Ramos (cell line): Measurements from ENCODE around the gene SRMS.
"Not testable (repeated sequence)": the region's sequence is repeated elsewhere in the genome, so short reads cannot be mapped to it uniquely, and the experiment has no call there.

ENCODE experiments used
- in situ Hi-C: fragments of 300-500 bp; cut with MboI; formaldehyde crosslinking; loops from one replicate; pipeline ENCODE4 v1.14.3; 2022; ENCODE audit warnings: low sequenced_read_pairs; ENCODE audit not compliant: unreplicated experiment

The SRMS gene

DNA sequence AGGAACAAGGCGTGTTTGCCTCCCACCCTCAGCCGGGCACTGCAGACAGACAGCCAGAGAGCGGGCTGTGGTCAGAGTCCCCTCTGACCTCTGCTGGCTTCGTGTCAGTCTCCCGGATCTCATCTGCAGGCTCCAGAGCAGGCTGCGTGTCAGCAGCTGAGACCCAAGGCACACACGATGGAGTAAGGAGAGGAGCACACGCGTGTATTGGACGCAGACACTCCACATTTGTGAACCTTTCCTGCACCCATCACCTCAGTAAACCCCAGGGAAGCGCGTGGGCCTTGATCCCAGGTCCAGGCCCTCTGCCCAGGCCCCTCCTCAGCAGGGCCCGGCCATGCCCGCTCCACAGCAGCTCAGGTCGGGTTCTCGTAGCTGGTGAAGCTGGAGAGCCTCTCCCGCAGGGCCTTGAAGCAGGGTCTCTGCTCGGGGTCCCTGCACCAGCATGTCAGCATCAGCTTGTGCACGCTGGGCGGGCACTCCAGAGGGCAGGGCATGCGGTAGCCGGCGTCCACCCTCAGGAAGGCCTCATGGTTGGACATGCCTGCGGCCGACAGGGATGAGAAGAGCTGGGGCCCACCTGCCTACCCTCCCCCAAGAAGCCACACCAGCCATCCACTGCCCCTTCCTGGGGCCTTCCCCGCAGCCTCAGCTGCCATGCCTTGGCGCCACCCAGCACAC is 18.2 kb downstream of the SRMS start:
- in situ Hi-C loops, result no loop called here

DNA sequence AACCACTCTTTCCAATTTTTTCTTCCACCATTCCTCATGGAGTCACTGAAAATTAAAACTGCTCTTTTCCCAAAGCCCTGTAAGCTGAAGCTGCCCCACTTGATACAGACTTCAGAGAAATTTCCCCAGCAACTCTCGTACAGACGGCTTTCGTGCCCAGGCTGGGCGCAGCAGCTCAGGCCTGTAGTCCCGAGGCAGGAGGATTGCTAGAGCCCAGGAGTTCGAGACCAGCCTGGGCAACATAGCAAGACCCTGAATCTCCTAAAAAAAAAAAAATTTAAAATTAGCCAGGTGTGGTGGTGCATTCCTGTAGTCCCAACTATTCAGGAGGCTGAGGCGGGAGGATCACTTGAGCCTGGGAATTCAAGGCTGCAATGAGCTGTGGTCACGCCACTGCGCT is 20.4 kb downstream of the SRMS start:
- in situ Hi-C loops, result no loop called here

DNA sequence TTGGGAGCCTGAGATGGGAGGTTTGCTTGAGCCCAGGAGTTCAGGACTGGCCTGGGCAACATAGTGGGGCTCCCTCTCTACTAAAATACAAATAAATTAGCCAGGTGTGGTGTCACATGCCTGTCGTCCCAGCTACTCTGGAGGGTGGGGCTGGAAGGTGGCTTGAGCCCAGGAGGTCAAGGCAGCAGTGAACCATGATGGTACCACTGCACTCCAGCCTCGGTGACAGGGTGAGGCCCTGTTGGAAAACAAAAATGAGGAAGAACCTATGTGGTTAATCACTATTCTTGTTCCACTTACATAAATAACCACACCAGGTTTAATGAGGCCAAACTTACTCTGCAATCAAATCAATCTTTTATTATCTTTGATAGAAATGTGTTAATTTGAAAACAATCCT is 21.6 kb downstream of the SRMS start:
- in situ Hi-C loops, result no loop called here

DNA sequence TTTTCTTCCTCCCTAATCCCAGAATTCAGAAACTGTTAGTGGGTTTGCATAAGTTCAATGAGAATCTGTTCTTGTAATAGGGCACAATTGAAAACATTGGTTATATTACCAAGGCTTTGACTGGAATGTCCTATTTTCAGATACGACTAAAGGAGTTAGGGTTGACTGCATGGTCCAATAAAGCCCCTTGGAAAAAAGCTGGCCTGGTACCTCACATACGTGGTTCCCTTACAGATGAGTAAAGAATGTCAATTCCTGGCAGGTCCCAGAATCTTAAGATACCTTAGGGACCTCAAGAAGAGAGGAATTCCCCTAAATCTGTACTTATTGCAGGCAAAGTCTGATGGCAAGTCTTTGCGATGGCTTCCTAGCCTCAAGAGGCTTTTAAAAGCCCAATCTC is 22.4 kb downstream of the SRMS start:
- in situ Hi-C loops, result no loop called here

DNA sequence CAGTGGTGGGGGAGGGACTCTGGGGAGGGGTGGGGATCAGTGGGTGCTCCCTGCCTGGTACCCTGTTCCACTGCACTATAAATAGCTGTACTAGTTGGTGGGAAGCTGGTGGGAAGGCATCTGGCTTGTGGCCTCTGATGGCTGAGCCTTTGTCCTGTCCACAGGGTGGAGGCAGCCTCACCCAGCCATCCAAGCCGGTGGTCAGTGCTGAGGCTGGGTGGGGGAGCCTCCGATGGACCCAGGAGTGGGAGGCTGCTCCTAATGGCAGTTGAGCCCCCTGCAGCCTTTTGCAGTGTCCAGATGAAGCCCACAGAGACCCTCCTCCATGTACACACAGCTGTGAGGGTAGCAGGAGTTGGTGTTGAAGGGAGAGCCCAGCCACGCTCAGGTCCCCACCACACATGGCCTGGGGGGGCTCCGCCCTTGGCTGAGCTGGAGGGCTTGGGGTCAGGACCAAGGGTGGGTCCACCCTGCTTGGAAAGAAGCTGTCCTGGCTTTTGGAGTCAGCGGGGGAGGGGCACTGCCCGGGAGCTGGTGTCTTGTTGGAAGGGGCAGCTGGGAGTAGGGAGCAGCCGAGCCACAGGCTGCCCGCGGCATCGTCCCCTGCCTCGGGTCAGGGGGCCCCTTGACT is 24.5 kb downstream of the SRMS start:
- in situ Hi-C loops, result no loop called here

DNA sequence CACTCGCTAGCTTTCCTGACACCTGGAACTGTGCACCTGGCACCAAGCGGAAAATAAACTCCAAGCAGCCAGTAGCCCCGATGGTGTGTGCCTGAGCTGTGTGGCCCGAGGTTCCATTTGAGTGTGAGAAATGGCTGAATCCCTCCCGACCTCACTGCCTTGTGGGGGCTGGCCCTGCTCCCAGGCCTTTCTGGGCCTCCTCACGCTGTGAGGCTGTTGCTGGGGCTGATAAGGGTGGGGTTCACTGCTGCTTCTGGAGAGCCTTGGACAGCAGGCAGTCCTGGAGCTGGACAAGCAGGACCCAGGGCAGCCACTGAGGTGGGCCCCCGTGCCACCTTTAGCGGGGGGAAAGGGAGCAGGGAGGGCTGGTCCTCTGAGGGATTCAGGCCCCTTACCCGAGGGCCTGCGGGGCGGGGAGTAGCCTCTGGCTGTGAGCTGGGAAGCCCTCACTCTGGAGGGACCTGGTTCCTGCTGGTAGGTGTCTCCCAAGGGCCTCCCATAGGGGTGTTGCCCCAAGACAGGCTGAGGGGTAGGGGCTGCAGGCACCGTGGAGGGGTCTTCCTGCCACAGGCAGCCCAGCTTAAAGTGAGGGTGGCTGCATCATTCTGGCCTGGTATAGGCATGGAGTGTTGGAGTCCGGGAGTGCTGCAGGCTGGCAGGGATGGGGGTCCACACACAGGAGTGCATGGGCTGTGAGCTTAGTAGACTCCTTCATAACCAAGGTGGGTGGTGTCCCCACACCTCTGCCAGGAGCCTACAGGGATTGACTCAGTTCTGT is 25.3 kb downstream of the SRMS start:
- in situ Hi-C loops, result no loop called here

DNA sequence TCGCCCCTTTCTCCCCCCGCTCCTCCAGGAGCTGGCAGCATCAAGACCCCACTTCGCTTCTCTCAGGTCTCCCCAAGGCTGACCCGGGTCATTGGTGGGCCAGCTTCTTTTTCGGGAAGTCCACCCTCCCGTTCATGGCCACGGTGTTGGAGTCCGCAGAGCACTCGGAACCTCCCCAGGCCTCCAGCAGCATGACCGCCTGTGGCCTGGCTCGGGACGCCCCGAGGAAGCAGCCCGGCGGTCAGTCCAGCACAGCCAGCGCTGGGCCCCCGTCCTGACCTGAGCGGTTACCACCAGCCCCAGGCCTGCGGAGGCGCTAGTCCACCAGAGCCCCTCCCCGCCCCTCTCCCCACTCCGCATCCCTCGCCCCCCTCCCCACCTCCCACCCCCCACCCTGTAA is 25.9 kb downstream of the SRMS start:
- in situ Hi-C loops, result no loop called here

DNA sequence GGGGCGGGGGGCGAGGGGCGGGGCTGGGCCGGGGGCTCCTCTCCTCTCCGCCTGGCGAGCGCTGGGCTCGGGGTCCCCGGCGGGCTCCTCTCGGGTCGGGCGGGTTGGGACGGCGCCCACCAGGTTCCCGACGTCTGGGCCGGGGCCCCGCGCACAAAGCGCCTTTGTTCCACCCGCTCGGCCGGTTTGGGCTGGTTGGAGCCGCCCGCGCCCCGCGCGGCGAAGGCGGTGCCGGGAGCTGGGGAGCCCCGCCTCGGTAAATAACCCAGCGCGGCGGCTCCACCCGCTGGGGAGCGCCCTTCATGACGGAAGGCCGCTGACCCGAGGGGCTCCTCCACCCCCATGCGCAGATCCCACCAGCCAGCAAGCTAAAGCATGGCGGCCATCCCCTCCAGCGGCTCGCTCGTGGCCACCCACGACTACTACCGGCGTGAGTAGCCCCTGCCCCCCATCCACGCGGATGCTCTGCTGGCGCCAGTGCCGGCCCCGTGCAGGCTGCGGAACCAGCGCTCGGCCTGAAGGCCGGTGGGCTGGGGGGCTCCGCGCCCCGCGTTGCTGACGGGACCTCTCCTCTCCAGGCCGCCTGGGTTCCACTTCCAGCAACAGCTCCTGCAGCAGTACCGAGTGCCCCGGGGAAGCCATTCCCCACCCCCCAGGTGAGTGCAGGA is 26.5 kb downstream of the SRMS start:
- in situ Hi-C loops, result no loop called here

DNA sequence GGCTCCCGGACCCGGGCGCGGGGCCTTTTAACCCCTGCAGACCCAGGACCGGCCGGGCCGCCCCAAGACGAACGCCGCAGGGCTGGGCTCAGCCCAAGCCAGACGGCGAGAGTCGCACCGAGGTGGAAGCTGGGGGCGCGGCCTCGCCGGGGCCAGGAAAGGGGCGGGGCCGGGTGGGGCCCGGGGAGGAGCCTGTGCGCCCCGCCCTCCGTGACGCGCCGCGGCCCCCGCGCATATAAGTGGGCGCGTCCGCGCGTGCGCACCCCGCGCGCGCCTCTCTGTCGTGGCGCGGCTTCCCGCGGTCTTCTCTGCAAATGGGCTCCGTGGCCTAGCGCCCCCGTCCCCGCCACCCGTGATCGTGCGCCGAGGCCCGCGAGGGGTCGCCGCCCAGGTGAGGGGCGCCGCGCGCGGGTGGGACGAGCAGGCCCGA is 27.0 kb downstream of the SRMS start, which contains the start of gene PPDPF:
TSS of gene PPDPF (plus strand) at position 262 of the 430 bp plus-strand sequence. CDS start 544 bp downstream, outside the sequence.
- in situ Hi-C loops, result no loop called here

DNA sequence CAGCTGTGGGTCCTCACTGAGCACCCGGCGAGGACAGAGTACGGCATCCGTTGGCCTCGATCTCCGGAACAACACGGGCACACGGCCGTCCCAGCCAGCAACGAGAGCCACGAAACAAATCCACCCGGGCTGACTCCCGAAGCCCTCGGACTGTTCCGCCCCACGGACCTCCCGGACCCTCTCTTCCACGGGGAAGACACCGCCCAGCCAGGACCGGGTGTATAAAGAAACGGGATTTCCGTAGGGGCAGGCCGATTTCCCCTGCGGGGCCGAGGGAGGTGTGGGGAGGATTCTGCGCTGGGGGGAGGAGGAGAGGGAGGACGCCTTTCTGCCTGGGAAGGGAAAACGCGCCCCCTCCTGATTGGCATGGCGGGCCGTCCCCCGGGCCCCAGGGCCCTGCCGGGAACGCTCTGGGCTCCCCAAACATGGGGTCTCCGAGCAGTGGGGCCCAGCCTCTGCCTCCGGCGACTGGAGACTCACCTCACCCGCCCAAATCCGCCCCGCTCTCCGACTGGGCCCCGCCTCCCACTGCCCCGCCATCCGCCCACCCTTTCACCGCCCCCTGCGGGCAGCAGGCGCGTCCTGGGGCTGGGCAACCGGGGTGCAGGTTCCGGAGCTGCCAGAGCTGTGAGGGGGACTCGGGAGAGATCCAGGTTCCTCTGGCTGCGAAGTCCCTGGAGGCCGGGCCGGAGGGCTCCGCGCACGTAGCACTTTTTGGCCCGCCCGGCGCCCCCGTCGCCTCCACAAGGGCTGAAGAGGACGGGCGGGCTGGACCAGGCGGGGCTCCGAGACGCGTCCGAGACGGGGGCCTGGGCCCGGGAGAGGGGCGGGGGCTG is 27.7 kb downstream of the SRMS start:
- in situ Hi-C loops, result no loop called here

DNA sequence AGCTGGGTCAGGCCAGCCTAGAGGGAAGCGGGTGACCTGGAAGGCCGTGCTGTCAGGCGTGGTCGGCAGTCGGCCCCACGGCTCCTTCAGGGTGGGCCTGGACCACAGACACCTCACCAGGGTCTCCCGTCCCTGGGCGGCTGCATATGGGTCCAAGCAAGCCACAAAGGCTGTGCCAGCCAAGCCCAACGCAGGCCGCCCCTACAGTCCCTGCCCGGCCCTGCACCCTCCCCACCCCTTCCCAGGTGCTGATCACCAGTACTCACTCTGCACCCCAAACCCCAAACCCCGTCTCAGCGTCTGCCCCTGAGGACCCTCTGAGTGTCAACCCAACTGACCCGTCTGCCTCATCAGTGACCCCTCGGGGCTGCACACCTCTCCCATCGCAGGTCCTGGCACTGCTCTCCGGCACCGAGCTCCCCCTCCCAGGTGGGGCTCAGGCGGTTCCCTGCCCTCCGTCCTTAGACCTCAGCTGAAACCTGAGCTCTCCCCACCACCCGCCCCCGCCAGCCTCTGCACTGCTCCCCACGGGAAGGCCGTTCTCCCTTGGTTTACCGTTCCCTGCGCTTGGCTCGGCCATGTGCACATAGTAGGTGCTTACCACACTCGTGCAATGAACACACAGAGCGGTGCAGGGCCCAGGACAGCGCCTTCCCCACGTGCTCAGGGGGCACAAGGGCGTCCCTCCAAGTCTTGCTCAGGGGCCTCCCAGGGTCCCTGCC is 28.4 kb downstream of the SRMS start:
- in situ Hi-C loops, result no loop called here

DNA sequence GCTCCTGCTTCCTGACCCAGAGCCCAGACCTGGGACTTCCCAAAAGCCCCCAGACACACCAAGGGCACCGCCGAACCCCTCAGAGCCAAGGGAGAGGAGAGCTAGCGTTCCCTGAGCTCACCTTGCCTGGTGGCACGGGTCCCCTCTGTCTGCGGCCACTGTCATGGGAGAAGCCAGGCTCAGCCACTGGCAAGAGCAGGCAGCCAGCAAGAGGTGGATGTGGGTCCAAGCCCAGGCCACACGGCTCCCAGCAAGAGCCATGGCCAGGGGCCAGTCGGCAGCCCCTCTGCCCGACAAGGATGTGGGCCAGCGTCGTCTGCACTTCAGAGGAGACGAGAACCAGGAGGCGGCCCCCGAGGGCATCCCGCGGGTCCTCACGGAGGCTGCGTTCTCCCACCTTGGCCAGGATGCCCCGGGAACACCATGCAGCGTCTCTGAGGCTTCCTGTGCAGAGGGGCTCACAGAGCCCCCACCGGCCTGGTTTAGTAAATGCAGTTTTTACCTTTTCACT is 29.1 kb downstream of the SRMS start:
- in situ Hi-C loops, result no loop called here

DNA sequence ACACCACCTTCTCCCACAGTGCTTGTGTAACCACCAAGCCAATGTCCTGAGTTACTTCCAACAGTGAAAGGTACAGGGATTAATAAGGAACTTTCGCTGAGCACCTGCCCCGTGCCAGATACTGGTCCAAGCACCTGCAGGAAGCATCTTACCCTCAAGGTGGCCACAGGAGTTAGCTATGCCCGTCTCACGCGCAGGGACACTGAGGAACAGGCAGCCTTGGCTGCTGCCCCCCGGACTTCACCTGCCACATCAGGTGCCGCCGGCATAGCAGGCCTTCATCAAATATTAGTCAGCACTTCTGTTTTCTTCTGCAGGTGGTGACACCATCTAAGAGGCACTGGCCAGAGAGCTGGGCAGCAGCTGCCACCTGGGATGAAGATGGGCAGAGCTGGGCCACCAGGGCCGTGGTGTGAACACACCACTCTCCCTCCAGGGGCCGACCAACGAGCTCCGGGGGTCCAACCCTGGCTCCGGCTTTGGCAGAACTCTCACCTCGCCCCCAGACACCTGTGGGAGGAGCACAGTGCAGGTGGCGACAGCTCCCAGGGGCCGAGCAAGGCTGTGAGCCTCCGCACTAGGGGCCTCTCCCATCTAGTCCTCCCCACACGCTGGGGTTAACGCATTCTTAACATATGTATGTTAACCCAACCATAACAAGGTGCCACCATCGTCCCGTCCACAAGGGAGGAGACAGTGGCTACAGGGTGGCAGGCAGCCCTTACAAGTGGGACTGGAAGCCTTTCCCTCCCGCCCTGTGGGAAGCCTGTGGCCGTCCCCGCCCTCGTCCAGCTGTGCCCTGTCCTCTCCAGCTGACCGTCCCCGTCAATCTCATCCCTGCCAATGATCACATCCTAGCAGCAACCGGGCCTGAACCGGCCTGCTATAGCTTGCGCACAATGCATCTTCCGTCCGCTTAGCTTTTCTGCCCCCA is 29.9 kb downstream of the SRMS start:
- in situ Hi-C loops, result no loop called here

DNA sequence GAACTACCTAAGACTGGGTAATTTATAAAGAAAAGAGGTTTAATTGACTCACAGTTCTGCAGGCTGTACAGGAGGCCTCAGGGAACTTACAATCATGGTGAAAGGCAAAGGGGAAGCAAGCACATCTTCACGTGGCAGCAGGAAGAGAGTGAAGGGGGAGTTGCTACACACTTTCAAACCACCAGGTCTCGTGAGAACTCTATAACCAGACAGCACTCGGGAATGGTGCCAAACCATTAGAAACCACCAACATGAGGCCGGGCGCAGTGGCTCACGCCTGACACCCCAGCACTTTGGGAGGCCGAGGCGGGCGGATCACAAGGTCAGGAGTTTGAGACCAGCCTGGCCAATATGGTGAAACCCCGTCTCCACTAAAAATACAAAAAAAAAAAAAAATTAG is 33.0 kb downstream of the SRMS start:
- in situ Hi-C loops, result not testable (repeated sequence)

DNA sequence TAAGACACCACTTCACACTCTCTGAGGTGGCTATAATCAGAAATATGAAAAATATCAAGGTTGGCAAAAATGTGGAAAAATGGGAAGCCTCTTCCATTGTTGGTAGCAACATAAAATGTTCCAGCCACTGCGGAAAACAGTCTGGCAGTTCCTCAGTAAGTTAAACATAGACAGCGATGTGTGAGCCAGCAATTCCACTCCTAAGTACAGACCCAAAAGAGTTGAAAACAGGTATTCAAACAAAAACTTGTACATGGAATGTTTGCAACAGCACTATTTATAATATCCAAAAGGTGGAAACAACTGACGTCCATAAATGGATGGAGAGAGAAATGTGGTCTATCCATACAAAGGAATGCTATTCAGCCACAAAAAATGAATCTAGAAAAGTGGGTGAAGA is 34.3 kb downstream of the SRMS start:
- in situ Hi-C loops, result no loop called here

DNA sequence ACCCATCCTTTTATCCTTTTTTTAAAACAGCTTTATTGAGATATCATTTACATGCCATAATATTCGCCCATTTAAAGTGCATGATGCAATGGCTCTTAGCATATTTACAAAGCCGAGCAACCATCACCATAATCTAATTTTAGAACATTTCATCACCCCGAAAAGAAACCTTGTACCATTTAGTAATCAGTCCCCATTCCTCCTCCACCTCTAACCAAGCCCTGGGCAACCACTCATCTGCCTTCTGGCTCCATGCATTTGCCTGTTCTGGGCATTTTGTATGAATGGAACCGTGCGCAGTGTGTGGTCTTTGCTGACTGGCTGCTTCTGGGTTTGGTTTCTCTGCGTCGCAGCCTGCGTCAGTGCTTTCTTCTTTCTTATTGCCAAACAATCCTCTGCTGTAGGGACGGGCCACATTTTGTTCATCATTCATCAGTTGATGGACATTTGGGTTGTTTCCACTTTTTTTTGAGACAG is 38.4 kb downstream of the SRMS start:
- in situ Hi-C loops, result no loop called here

DNA sequence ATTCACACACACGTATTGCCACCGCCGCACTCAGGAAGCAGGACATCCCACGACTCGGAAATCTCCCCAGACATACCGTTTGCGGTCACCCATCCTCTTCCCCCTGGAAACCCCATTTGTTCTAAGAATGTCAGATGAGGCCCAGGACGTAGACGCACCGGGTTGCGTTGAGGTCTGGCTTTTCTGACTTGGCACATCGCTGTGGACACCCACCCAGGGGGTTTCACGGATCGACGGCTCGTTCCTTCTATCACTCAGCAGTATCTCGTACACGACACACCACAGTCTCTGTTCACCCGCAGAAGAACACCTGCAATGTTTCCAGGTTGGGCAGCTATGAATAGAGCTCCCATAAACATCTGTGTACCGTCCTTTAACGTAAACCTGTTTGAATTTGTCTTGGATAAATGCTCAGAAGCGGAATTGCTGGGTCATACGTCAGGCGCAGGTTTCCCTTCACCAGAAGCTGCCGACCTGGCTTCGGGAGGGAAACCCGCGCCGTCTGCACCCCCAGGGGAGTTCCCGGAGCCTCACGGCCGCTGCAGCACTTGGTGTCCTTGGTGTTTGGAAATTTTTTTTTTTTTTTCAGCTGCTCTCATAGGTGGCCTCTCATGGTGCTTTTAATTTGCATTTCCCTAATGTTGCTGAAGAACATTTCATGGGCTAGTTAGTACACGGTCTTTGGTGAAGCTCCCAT is 39.3 kb downstream of the SRMS start:
- in situ Hi-C loops, result no loop called here
